NCI-H2029 treated with DMSO at 0.1 percent for 48 hours (cell line): ENCODE data around the gene KAZN.

ENCODE experiments used
- DNase-seq: peaks from one replicate; lab custom pipeline; 2025; lab: John Stamatoyannopoulos, UW

The KAZN gene

DNA sequence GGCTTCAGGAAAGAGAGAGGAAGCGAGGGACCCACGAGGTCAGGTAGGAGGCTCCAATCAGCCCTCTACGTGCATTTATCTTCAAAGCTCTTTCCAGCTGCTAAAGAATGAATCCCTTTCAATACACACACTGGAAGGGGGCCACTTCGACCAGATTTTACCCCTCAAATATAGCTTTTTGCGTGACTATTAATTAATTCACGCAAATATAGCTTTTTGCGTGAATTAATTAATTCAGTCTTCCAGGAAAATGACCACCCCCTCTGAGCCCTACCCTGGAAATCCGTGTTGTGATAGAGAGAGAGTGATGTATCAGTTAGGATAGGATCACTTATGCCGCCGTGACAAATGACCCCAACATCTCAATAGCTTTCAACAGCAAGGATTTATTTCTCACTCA is 289.9 kb downstream of the KAZN start:
- no peak for DNase-seq

- no peak for DNase-seq
Measured at GRCh38 chr1:14889825-14890440, 291.4 kb downstream of the KAZN start.

DNA sequence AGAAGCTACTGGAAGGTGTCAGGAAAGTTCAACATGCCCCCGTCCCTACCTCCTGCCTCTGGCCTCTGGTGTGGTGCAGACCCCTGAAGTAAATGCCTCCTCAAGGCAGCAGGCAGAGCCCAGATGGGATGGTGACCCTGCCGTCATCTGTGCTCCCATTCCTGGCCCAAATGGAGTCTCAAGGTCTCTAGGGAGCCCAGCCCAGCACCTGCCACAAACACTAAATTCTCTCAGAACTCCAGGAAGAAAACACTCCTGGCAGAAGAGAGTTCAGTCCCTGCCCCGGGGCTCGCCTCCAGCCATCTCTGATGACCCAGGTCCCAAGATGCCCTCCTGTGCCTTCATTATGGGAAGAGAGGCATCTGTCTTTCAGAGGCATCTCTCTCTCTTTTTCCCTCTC is 293.5 kb downstream of the KAZN start:
- no peak for DNase-seq

- no peak for DNase-seq
Measured at GRCh38 chr1:14894811-14895560, 296.5 kb downstream of the KAZN start.

DNA sequence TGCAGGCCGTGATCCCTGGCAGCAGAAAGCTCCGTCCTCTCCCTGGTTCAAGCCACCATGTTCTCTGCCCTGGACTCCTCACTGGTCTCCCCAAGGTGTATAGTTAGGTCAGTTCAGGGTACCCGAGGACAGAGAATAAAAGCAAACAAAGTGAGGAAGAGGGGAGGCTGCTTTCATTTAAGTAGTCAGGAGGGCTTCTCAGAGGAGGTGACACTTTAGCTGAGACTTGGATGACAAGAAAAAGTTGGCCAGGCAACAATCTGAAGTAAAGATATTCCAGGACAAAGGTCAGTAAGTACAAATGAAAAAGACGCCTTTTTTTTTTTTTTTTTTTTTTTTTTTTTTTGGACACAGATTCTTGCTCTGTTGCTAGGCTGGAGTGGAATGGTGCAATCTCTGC is 297.2 kb downstream of the KAZN start:
- DNase-seq = no peak

DNA sequence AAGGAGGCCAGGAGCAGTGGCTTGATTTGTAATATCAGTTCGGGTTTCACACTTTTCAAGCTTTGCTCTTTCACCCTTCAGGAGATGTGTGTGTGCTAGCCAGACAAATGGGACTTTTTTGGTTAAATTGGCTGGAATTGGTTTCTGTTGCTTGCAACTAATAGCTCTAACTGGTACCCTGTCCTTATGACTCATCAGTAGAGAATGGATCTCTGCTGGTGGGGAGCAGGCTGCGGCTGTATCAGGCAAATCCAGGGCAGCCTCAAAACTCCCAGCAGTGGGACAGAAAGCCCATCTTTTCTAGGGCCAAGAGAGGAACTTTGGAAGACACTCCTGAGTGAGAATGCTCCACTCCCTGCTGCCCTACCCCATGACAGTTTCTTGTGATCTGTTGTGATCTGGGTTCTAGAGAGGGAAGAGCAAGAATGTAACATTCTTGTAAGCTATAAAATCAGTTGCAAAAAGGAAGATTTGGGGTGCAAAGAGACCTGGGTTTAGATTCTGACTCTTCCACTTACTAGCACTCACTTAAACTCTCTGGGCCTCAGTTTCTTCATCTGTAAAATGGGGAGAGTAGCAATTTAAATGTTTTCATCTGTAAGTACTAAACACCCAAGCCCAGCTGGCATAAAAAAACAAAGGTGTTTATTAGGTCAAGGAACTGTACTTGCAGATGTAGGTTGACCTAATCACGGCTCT is 298.0 kb downstream of the KAZN start:
- DNase-seq = no peak

GRCh38 chr1:14897080-14897449 is 298.6 kb downstream of the KAZN start:
- no peak for DNase-seq

- no peak for DNase-seq
Measured at GRCh38 chr1:14897547-14897946, 299.1 kb downstream of the KAZN start.

DNA sequence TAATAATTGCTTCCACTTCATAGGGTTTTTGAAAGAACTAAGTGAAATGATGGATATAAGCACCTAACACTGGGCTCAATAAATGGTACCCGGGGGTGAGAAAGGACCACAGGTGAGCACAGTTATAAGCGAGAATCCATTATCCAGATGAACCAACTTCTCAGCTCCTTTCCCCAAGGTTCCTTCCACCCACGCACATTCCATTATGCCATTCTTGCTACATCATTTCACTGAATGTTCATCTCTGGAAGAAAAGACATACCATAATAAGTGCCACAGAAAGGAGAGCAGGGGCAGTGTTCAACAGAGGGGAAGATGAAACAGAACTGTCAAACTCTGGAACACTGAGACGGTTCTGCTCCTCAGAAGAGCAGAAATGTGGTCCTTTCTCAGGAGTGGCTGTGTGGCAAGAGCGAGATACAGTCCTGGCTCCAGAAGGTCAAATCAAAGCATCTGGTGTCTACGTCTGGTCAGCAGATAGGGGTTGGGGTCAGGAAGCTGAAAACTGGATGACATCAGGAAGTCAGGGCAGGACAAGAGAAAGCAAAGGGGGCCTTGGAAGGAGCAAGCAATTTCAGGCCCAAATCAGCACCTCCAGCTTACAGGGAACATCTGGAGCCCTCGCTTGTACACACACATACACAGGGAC is 299.6 kb downstream of the KAZN start:
- no peak for DNase-seq

GRCh38 chr1:14899686-14900085 is 301.2 kb downstream of the KAZN start:
- DNase-seq = no peak

- DNase-seq = no peak
Measured at GRCh38 chr1:14901371-14901954, 303.0 kb downstream of the KAZN start.

- no peak for DNase-seq
Measured at GRCh38 chr1:14903922-14904321, 305.4 kb downstream of the KAZN start.

- no peak for DNase-seq
Measured at GRCh38 chr1:14906665-14907064, 308.2 kb downstream of the KAZN start.

GRCh38 chr1:14907416-14907815 is 308.9 kb downstream of the KAZN start:
- no peak for DNase-seq

DNA sequence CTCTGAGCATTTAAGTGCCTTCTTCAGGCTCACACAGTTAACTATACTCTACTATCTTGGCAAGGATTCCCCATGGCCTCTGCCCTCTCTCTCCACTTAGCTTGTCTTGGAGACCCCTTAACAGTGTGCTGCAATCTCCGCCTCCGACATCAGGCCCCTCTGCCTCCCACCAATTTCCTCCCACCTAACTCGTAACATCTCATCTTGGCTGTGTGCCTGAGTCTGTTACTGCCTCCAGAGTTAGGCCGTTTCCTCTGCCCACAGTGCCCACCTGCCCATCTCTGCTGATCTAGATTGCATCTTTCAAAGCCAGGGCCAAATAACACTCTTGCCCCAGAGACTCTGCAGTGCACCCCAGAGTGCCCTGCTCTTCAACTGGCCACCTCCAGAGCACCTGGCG is 310.8 kb downstream of the KAZN start:
- DNase-seq = no peak

DNA sequence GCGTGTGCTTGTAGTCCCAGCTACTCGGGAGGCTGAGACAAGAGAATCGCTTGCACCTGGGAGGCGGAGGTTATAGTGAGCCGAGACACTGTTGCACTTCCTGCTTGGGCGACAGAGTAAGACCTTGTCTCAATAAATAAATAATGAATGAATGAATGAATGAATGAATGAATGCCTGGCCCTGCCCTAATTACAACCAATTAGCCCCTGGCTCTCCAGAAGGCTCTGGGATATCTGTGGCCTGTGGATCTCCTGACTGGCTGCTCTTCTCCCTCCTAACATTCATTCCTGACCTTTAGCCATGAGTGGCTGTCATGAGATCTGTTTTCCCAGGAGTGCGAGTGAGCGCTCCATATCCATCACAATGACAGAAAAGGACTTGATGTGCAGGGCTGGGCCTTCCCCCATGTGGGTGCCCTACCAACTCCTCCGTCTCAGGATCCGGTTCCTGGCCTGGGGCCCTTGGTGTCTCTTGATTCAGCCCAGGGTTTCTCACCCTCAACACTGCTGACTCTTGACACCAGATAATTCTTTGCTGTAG is 311.5 kb downstream of the KAZN start:
- no peak for DNase-seq

- no peak for DNase-seq
Measured at GRCh38 chr1:14910984-14911721, 312.7 kb downstream of the KAZN start.

DNA sequence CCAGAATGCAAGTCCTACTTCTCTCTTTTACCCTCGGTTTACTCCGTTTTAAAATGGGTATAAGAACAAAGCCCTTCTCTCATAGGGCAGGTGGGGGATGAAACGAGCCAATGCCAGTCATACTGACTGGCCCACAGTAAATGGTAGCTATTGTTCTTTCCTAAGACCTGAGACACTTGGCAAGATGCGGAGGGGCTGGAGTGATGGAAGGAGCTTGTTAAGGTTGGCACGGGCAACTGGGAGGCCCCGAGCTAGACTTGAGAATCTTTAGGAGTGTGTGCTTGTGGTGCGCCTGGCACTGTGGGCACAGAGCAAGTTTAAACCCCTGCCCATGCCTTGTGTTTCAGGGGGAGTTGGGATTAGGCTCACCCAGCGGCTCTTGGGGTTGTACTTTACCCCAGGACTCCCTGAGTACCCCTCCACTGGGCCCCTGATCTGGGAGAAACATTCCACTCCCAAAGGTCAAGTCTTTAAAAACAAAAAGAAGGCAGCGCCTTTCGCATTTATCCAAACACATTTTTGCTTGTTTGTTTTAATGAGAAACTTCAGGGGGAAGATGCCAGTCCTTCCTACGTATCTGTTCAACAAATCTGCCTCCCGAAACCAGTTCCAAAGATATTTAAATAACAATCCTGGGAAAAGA is 314.5 kb downstream of the KAZN start:
- no peak for DNase-seq

- DNase-seq = no peak
Measured at GRCh38 chr1:14913482-14914177, 315.1 kb downstream of the KAZN start.

- no peak for DNase-seq
Measured at GRCh38 chr1:14914351-14914988, 316.0 kb downstream of the KAZN start.
